K562 (cell line): Measurements from ENCODE around the gene COL4A2. TPM values are rescaled to one million over a fixed set of nuclear protein-coding genes. Genes with fewer than 3 reads are reported as not detected.

Experiments used
- ATAC-seq: fragments of 200-7000 bp; cut with Tn5 transposase; 3 replicates; pipeline ENCODE4 v1.9.1; 2020; ENCODE audit warnings: moderate library complexity
- BruUV-seq: library from RNA; stranded (reverse); fragments of 400-500 nt; replicated peaks from 2 replicates; lab custom pipeline; 2021; lab: Mats Ljungman, UMichigan
- CTCF ChIA-PET: fragments of 300-600 bp; formaldehyde crosslinking; extraction: SDS; loops from one replicate; lab custom pipeline; 2021; ENCODE audit warnings: low intra/inter-chr PET ratio; lab: Yijun Ruan, JAX
- POLR2A ChIA-PET: fragments of 300-600, 350-650 bp; sonication (Branson Sonifier 250); formaldehyde crosslinking; extraction: SDS; loops from one replicate; lab custom pipeline; 2021; ENCODE audit warnings: antibody characterized with exemption, inconsistent platforms; lab: Yijun Ruan, JAX
- DNase-seq, 4 experiments: peaks; one replicate each; pipeline versions ENCODE4 v3.0.0 to v3.0.0-alpha.2; 2011 to 2018; ENCODE audit warnings: low spot score in 3 of 4, mixed read lengths in 3 of 4; ENCODE audit errors: extremely low read depth in 1 of 4
- FAIRE-seq: peaks from 2 replicates; lab custom pipeline; 2011; peaks lifted over from hg19 to GRCh38; lab: Jason Lieb, UNC
- H2AFZ ChIP-seq: 2 replicates; pipeline ENCODE4 v1.6.0; 2011; ENCODE audit warnings: low read depth, low read length, control low read depth, inconsistent platforms
- H3K27ac ChIP-seq: fragments of 200-600 bp; 3 replicates; pipeline ENCODE4 v1.8.0; 2011; ENCODE audit warnings: low read depth, mild to moderate bottlenecking, control low read depth, inconsistent platforms, low read length, moderate library complexity, mixed read lengths; ENCODE audit errors: extremely low read depth
- H3K27me3 ChIP-seq, 2 experiments: fragments of 300-600 bp in 1 of 2; 2 replicates in 1 of 2; 3 replicates in 1 of 2; pipeline versions ENCODE4 v1.6.0 to v1.8.0; 2011; ENCODE audit warnings: inconsistent platforms in 2 of 2, low read length in 2 of 2, mild to moderate bottlenecking in 1 of 2, mixed read lengths in 1 of 2, moderate library complexity in 1 of 2; ENCODE audit not compliant: control insufficient read depth in 2 of 2, insufficient read depth in 2 of 2
- H3K36me3 ChIP-seq: fragments of 300-600 bp; 3 replicates; pipeline ENCODE4 v1.8.0; 2011; ENCODE audit warnings: mild to moderate bottlenecking, low read length, inconsistent platforms; ENCODE audit not compliant: control insufficient read depth, insufficient read depth
- H3K4me1 ChIP-seq, 2 experiments: fragments of 200-600 bp in 1 of 2; replicated peaks in 1 of 2; 2 replicates in 1 of 2; 3 replicates in 1 of 2; pipeline versions ENCODE4 v1.5.1 to v1.8.0; 2011; ENCODE audit warnings: inconsistent platforms in 2 of 2, low read length in 2 of 2, mild to moderate bottlenecking in 1 of 2, mixed read lengths in 1 of 2, moderate library complexity in 1 of 2; ENCODE audit not compliant: control insufficient read depth in 2 of 2, insufficient read depth in 2 of 2
- H3K4me2 ChIP-seq: 2 replicates; pipeline ENCODE4 v1.6.1; 2011; ENCODE audit warnings: low read length, control low read depth, inconsistent platforms, mixed read lengths; ENCODE audit not compliant: insufficient read depth
- H3K4me3 ChIP-seq: fragments of 200-600 bp; sonication (generic), shearing (Covaris generic); 2 replicates; pipeline ENCODE4 v1.5.1; 2016; ENCODE audit warnings: control low read depth, inconsistent platforms
- H3K79me2 ChIP-seq: fragments of 200-600 bp; 3 replicates; pipeline ENCODE4 v1.8.0; 2011; ENCODE audit warnings: low read length, inconsistent platforms; ENCODE audit not compliant: control insufficient read depth, insufficient read depth
- H3K9ac ChIP-seq, 2 experiments: 2 replicates each; pipeline versions ENCODE4 v1.6.0 to v1.6.1; 2011; ENCODE audit warnings: low read depth in 2 of 2, low read length in 2 of 2, control low read depth in 1 of 2, inconsistent platforms in 1 of 2, mild to moderate bottlenecking in 1 of 2, mixed read lengths in 1 of 2; ENCODE audit not compliant: insufficient read depth in 1 of 2
- H3K9me1 ChIP-seq: one replicate; pipeline ENCODE4 v1.6.0; 2011; ENCODE audit warnings: inconsistent platforms, mild to moderate bottlenecking, low read length, moderate library complexity; ENCODE audit not compliant: control insufficient read depth, insufficient read depth
- H3K9me3 ChIP-seq: replicated peaks from 2 replicates; pipeline ENCODE4 v1.5.1; 2011; ENCODE audit warnings: low read depth, low read length, inconsistent platforms; ENCODE audit not compliant: control insufficient read depth, insufficient read depth
- H4K20me1 ChIP-seq: replicated peaks from 2 replicates; pipeline ENCODE4 v1.6.1; 2011; ENCODE audit warnings: low read length, inconsistent platforms, mixed read lengths; ENCODE audit not compliant: control insufficient read depth, insufficient read depth
- CEBPZ ChIP-seq: fragments of 150-350 bp; IDR thresholded peaks from 2 replicates; pipeline ENCODE4 v1.6.1; 2014; ENCODE audit warnings: low read depth, mild to moderate bottlenecking, low read length, borderline replicate concordance
- CREB5 ChIP-seq: fragments of 250-450 bp; sonication (Bioruptor Pico); IDR thresholded peaks from 2 replicates; pipeline ENCODE4 v1.5.0; 2020; ENCODE audit warnings: mild to moderate bottlenecking
- CREM ChIP-seq: IDR thresholded peaks from 2 replicates; pipeline ENCODE4 v1.6.1; 2014; ENCODE audit warnings: antibody characterized with exemption, low read depth
- JUN ChIP-seq, 2 experiments: sonication (generic) in 1 of 2; formaldehyde crosslinking in 1 of 2; IDR thresholded peaks; 2 replicates each; pipeline versions ENCODE4 v1.6.1 to v1.8.0; 2012 to 2022; ENCODE audit warnings: borderline replicate concordance in 2 of 2, mild to moderate bottlenecking in 2 of 2, improper control_type of control experiment in 1 of 2, low read depth in 1 of 2, low read length in 1 of 2, missing genetic modification reagents in 1 of 2
- KAT8 ChIP-seq: fragments of 450-650 bp; IDR thresholded peaks from 2 replicates; pipeline ENCODE4 v1.6.1; 2016; ENCODE audit warnings: low read depth, mild to moderate bottlenecking
- NFYB ChIP-seq: IDR thresholded peaks from 2 replicates; pipeline ENCODE4 v1.6.1; 2011; ENCODE audit warnings: mild to moderate bottlenecking, moderate library complexity; ENCODE audit not compliant: insufficient read length; ENCODE audit errors: extremely low read depth
- NR4A1 ChIP-seq, 2 experiments: fragments of 250-450 bp in 1 of 2; fragments of 450-650 bp in 1 of 2; sonication (Bioruptor Pico) in 1 of 2; IDR thresholded peaks; 2 replicates each; pipeline versions ENCODE4 v1.4.0 to v1.6.1; 2016 to 2020; ENCODE audit warnings: mild to moderate bottlenecking in 2 of 2, missing compliant biosample characterization in 1 of 2, missing genetic modification characterization in 1 of 2, moderate library complexity in 1 of 2
- NRF1 ChIP-seq, 2 experiments: fragments of 450-650 bp; IDR thresholded peaks in 1 of 2; conservative IDR thresholded peaks in 1 of 2; 2 replicates each; pipeline ENCODE4 v1.6.1; 2014; ENCODE audit warnings: mild to moderate bottlenecking in 2 of 2
- SREBF2 ChIP-seq: sonication (generic); formaldehyde crosslinking; IDR thresholded peaks from 2 replicates; pipeline ENCODE4 v1.4.0; 2020; ENCODE audit warnings: mild to moderate bottlenecking, missing genetic modification reagents
- WGBS: fragments of 100-300 bp; shearing (Covaris generic); methylation state at CpG from one replicate; pipeline ENCODE4 v1.1.6; 2016; ENCODE audit warnings: low coverage, mixed read lengths; ENCODE audit not compliant: insufficient coverage; ENCODE audit errors: missing lambda C conversion rate; 5-methylcytosine and 5-hydroxymethylcytosine counted together
- in situ Hi-C: fragments of 300-500 bp; cut with MboI; formaldehyde crosslinking; loops from 4 replicates; pipeline ENCODE4 v1.15.0; 2018; ENCODE audit warnings: inconsistent platforms, mixed read lengths
- intact Hi-C: fragments of 100-400 bp; cut with micrococcal nuclease; formaldehyde crosslinking; loops from 2 replicates; pipeline ENCODE4 v1.14.2; 2022
- polyA plus RNA-seq, 8 experiments: library from polyadenylated mRNA; depleted of rRNA in 4 of 8; stranded (reverse) in 5 of 8; unstranded in 3 of 8; fragments of >200 nt; fragmentation: Nextera tagmentation in 2 of 8; fragmentation: Illumina TruSeq in 1 of 8; extraction: Ambion mirVana in 2 of 8; extraction: Trizol in 1 of 8; gene quantifications; 2 replicates each; pipeline versions ENCODE4 v1.2.1 to v1.2.3, GENCODE V29; 2011 to 2014; ENCODE audit warnings: inconsistent platforms in 1 of 8, missing spikeins in 1 of 8
- total RNA-seq, 7 experiments: library from RNA; depleted of rRNA in 6 of 7; stranded (reverse); fragments of >200 nt in 6 of 7; fragmentation: Illumina TruSeq in 2 of 7; extraction: Trizol in 2 of 7; gene quantifications; 2 replicates each; pipeline versions ENCODE4 v1.2.1 to v1.2.3, GENCODE V29; 2011 to 2021; ENCODE audit warnings: low replicate concordance in 1 of 7
- TF ChIP-seq, protein P1 (sequence below): fragments of 450-650 bp; formaldehyde crosslinking; IDR thresholded peaks from 2 replicates; pipeline ENCODE4 v1.4.0; 2020; ENCODE audit warnings: mild to moderate bottlenecking, moderate library complexity

The COL4A2 gene
- total and polyA plus RNA-seq, 9 of the 15 experiments (the other 6 are each of a cell fraction or from before 2014, with no cell fraction given): 0.13 to 15.2 (median 8.1) TPM

- TF ChIP-seq JUN (IDR thresholded peaks at IDR 0.05; ENCODE audit: borderline replicate concordance, low read depth, low read length) (no peak), JUN (CRISPR knock-in tag; IDR thresholded peaks at IDR 0.05; ENCODE audit: borderline replicate concordance) (no peak), NFYB (no peak), KAT8 (no peak), NR4A1 (CRISPR knock-in tag; IDR thresholded peaks at IDR 0.05) (no peak), NR4A1 (tag; IDR thresholded peaks at IDR 0.05) (no peak), CREM (no peak), CREB5 (no peak)
- TF ChIP-seq, protein P1, sequence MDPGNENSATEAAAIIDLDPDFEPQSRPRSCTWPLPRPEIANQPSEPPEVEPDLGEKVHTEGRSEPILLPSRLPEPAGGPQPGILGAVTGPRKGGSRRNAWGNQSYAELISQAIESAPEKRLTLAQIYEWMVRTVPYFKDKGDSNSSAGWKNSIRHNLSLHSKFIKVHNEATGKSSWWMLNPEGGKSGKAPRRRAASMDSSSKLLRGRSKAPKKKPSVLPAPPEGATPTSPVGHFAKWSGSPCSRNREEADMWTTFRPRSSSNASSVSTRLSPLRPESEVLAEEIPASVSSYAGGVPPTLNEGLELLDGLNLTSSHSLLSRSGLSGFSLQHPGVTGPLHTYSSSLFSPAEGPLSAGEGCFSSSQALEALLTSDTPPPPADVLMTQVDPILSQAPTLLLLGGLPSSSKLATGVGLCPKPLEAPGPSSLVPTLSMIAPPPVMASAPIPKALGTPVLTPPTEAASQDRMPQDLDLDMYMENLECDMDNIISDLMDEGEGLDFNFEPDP (CRISPR knock-in tag): no peak
These were observed 38.6 kb downstream of the COL4A2 start (continued) for GRCh38 chr13:110345701-110346100.

- Histone ChIP-seq H4K20me1 (no peaks in the 10 kb centered on the region), H3K9me1 (no peaks in the 10 kb centered on the region), H2AFZ (no peak overlapping the region), H3K27ac (no peak overlapping the region), H3K4me1 (no peaks in the 10 kb centered on the region), H3K9ac (no peak overlapping the region), H3K4me3 (no peak overlapping the region), H3K4me2 (no peak overlapping the region), H3K9me3 (no peaks in the 10 kb centered on the region), H3K27me3 (peaks cover 0 to 41% of the 10 kb centered on the region in 2 experiments; a peak in 4 of 5 replicates), H3K79me2 (no peaks in the 10 kb centered on the region), H3K36me3 (no peaks in the 10 kb centered on the region)
- POLR2A ChIA-PET: interaction anchor here (1.2 kb wide), 1 partner anchor 58 kb away, joined by 3 read pairs; no protein-coding TSS in a partner anchor
- no peak for ATAC-seq
- no peak for DNase-seq
- CTCF ChIA-PET: no interaction called here
- intact Hi-C loops: no loop called here
- in situ Hi-C loops: no loop called here
- BruUV-seq: no TSS peak
- no peak for FAIRE-seq
- WGBS: under 1% methylated on average over 16 of the region's 17 CpGs
- no peak for TF ChIP-seq CEBPZ
- no peak for TF ChIP-seq NRF1 (conservative IDR thresholded peaks at IDR 0.05 in 1 of 2, IDR thresholded peaks at IDR 0.05 in 1 of 2)
- no peak for TF ChIP-seq SREBF2
These were observed 39.6 kb downstream of the COL4A2 start for GRCh38 chr13:110346661-110347067.
